Epidermal melanocyte (primary cell): Measurements from ENCODE around the gene SPDYE3.
"Not testable (repeated sequence)": the region's sequence is repeated elsewhere in the genome, so short reads cannot be mapped to it uniquely, and the experiment has no call there.

Experiments
- DNase-seq: peaks from one replicate; pipeline ENCODE4 v3.0.0; 2011; ENCODE audit warnings: low spot score; ENCODE audit not compliant: insufficient read length

SPDYE3 gene

GRCh38 chr7:100351657-100352058 lies 44.2 kb downstream of the SPDYE3 start:
- no peak for DNase-seq

GRCh38 chr7:100352230-100352781 lies 44.8 kb downstream of the SPDYE3 start:
- DNase-seq = not testable (repeated sequence)

GRCh38 chr7:100352984-100353684 lies 45.6 kb downstream of the SPDYE3 start:
- no peak for DNase-seq

GRCh38 chr7:100353685-100354330 lies 46.3 kb downstream of the SPDYE3 start:
- DNase-seq = no peak

GRCh38 chr7:100356416-100357068 lies 49.0 kb downstream of the SPDYE3 start:
- no peak for DNase-seq

GRCh38 chr7:100357131-100357561 lies 49.6 kb downstream of the SPDYE3 start:
- DNase-seq = no peak

GRCh38 chr7:100358027-100358856 lies 50.7 kb downstream of the SPDYE3 start, which contains the start of gene PILRB:
Gene PILRB, plus strand, starts transcription at chr7:100358117. Its CDS starts 186 bp downstream, at chr7:100358303.
- DNase-seq = no peak

- no peak for DNase-seq
Measured at GRCh38 chr7:100358857-100359212, 51.3 kb downstream of the SPDYE3 start.

GRCh38 chr7:100360135-100360854 lies 52.8 kb downstream of the SPDYE3 start:
- no peak for DNase-seq

GRCh38 chr7:100363098-100363497 lies 55.6 kb downstream of the SPDYE3 start:
- no peak for DNase-seq

GRCh38 chr7:100363797-100364196 lies 56.3 kb downstream of the SPDYE3 start:
- DNase-seq = not testable (repeated sequence)

GRCh38 chr7:100364480-100364879 lies 57.0 kb downstream of the SPDYE3 start:
- no peak for DNase-seq

GRCh38 chr7:100365998-100366367 lies 58.5 kb downstream of the SPDYE3 start:
- not testable (repeated sequence) for DNase-seq

GRCh38 chr7:100366411-100367250 lies 59.1 kb downstream of the SPDYE3 start:
- DNase-seq = no peak

GRCh38 chr7:100367251-100367620 lies 59.7 kb downstream of the SPDYE3 start:
- no peak for DNase-seq

- no peak for DNase-seq
Measured at GRCh38 chr7:100367676-100368613, 60.4 kb downstream of the SPDYE3 start.

GRCh38 chr7:100369105-100369504 lies 61.6 kb downstream of the SPDYE3 start:
- no peak for DNase-seq

- DNase-seq = no peak
Measured at GRCh38 chr7:100370303-100370702, 62.8 kb downstream of the SPDYE3 start.

GRCh38 chr7:100370746-100371145 lies 63.2 kb downstream of the SPDYE3 start:
- no peak for DNase-seq
